ENCODE measurements around the gene CCDC107. TPM values are rescaled to one million over a fixed set of nuclear protein-coding genes. Genes with fewer than 3 reads are reported as not detected.

CCDC107 gene
- total RNA-seq: 10 to 100 TPM in 1 of 2 donors, 1 to 10 TPM in 1; 9.3 to 11.4 TPM

GRCh38 chr9:35658137-35658967, at the start of gene CCDC107:
TSS of gene CCDC107 (plus strand) at chr9:35658292. CDS start at chr9:35658380, 88 bp downstream.

GRCh38 chr9:35618325-35618727, 39.8 kb upstream of the CCDC107 start, which contains the start of gene CD72:
TSS of gene CD72 (minus strand) at chr9:35618413. CDS start at chr9:35618303, 110 bp downstream.

GRCh38 chr9:35650341-35651158, 7.5 kb upstream of the CCDC107 start, which contains the start of gene SIT1:
TSS of gene SIT1 (minus strand) at chr9:35650931. CDS start at chr9:35650853, 78 bp downstream.

GRCh38 chr9:35657546-35658136, 451 bp upstream of the CCDC107 start, which contains the start of gene RMRP:
TSS of gene RMRP (minus strand) at chr9:35658019.

GRCh38 chr9:35664531-35665470, 6.7 kb downstream of the CCDC107 start, which contains the start of gene ARHGEF39:
TSS of gene ARHGEF39 (minus strand) at chr9:35665195. CDS start at chr9:35665169, 26 bp downstream.

GRCh38 chr9:35673132-35674024, 15.3 kb downstream of the CCDC107 start, which contains the start of gene CA9:
TSS of gene CA9 (plus strand) at chr9:35673928. CDS start at chr9:35673960, 32 bp downstream.

GRCh38 chr9:35689542-35690293, 31.6 kb downstream of the CCDC107 start, which contains the start of gene TPM2:
TSS of gene TPM2 (minus strand) at chr9:35689925. CDS start at chr9:35689817, 108 bp downstream.

Small RNA genes within 50 kb of the gene (small RNA-seq; reads per million reads assigned to genes)
- gene RMRP (0 reads per million in 2 donors), gene RN7SL22P (0 reads per million in 2 donors)

Other genes with a start within 250 kb of the CCDC107 start
- gene RUSC2, start 168.2 kb upstream of the CCDC107 start, total RNA-seq: 10 to 100 TPM; 12.4 to 13.0 TPM
- gene TESK1, start 53.0 kb upstream of the CCDC107 start, total RNA-seq: 10 to 100 TPM in 1 of 2 donors, 1 to 10 TPM in 1; 9.3 to 10.3 TPM
- 1 to 10 TPM in 1 of 2 donors, under 1 TPM in 1; 0.33 to 1.0 TPM for gene CD72, start 39.9 kb upstream of the CCDC107 start, total RNA-seq
- gene SIT1, start 7.4 kb upstream of the CCDC107 start, total RNA-seq: not detected
- gene RMRP, start 273 bp upstream of the CCDC107 start, total RNA-seq: over 10,000 TPM; 172,345 to 336,493 TPM
- gene ARHGEF39, start 6.9 kb downstream of the CCDC107 start, total RNA-seq: 1 to 10 TPM; 1.7 to 7.0 TPM
- gene CA9, start 15.6 kb downstream of the CCDC107 start, total RNA-seq: not detected
- 10 to 100 TPM in 1 of 2 donors, 1 to 10 TPM in 1; 4.5 to 34.0 TPM for gene TPM2, start 31.6 kb downstream of the CCDC107 start, total RNA-seq
- 100 to 1,000 TPM; 135 to 143 TPM for gene TLN1, start 73.9 kb downstream of the CCDC107 start, total RNA-seq
- gene CREB3, start 74.4 kb downstream of the CCDC107 start, total RNA-seq: 10 to 100 TPM; 46.5 to 48.6 TPM
- 10 to 100 TPM; 37.3 to 41.3 TPM for gene GBA2, start 90.9 kb downstream of the CCDC107 start, total RNA-seq
- 10 to 100 TPM; 13.0 to 16.2 TPM for gene RGP1, start 91.0 kb downstream of the CCDC107 start, total RNA-seq
- not detected for gene MSMP, start 96.0 kb downstream of the CCDC107 start, total RNA-seq
- gene NPR2, start 133.3 kb downstream of the CCDC107 start, total RNA-seq: 10 to 100 TPM; 10.7 to 17.3 TPM
- 1 to 10 TPM in 1 of 2 donors, under 1 TPM in 1; 0.67 to 1.0 TPM for gene SPAG8, start 154.0 kb downstream of the CCDC107 start, total RNA-seq
- 10 to 100 TPM; 31.6 to 41.6 TPM for gene HINT2, start 156.8 kb downstream of the CCDC107 start, total RNA-seq
- gene FAM221B, start 170.4 kb downstream of the CCDC107 start, total RNA-seq: not detected
- 1 to 10 TPM in 1 of 2 donors, under 1 TPM in 1; 0.33 to 1.7 TPM for gene TMEM8B, start 170.9 kb downstream of the CCDC107 start, total RNA-seq
- not detected for gene OR13J1, start 212.1 kb downstream of the CCDC107 start, total RNA-seq
- under 1 TPM in 1 of 2 donors, not detected in 1; 0.33 TPM for gene HRCT1, start 247.9 kb downstream of the CCDC107 start, total RNA-seq